H9 (cell line): ENCODE results near the gene SMARCAL1. TPM values are rescaled to one million over a fixed set of nuclear protein-coding genes. Genes with fewer than 3 reads are reported as not detected.

Experiments used
- DNase-seq: peaks from one replicate; pipeline ENCODE4 v3.0.0-alpha.2; 2017
- H2AFZ ChIP-seq: one replicate; pipeline ENCODE4 v1.6.1; 2013; ENCODE audit warnings: mild to moderate bottlenecking, low read length, control low read depth, moderate library complexity
- H2AK5ac ChIP-seq: 2 replicates; pipeline ENCODE4 v1.6.1; 2013; ENCODE audit warnings: low read length, control low read depth, mixed read lengths; ENCODE audit not compliant: insufficient read length
- H2BK120ac ChIP-seq: one replicate; pipeline ENCODE4 v1.6.1; 2013; ENCODE audit warnings: low read depth, mild to moderate bottlenecking, low read length, control low read depth, inconsistent platforms; ENCODE audit not compliant: poor library complexity, severe bottlenecking
- H2BK12ac ChIP-seq: 2 replicates; pipeline ENCODE4 v1.6.1; 2013; ENCODE audit warnings: low read length, control low read depth, mixed read lengths, low read depth; ENCODE audit not compliant: insufficient read length
- H2BK15ac ChIP-seq: 2 replicates; pipeline ENCODE4 v1.6.1; 2013; ENCODE audit warnings: low read depth, low read length, control low read depth
- H2BK20ac ChIP-seq: one replicate; pipeline ENCODE4 v1.6.1; 2013; ENCODE audit warnings: low read depth, mild to moderate bottlenecking, low read length, control low read depth, inconsistent platforms; ENCODE audit not compliant: poor library complexity, severe bottlenecking
- H2BK5ac ChIP-seq: 2 replicates; pipeline ENCODE4 v1.6.1; 2013; ENCODE audit warnings: low read length, control low read depth, mixed read lengths; ENCODE audit not compliant: insufficient read length
- H3K14ac ChIP-seq: 2 replicates; pipeline ENCODE4 v1.6.1; 2013; ENCODE audit warnings: low read length, control low read depth; ENCODE audit not compliant: insufficient read depth
- H3K18ac ChIP-seq: 2 replicates; pipeline ENCODE4 v1.6.1; 2013; ENCODE audit warnings: low read depth, mild to moderate bottlenecking, mixed read lengths, low read length, control low read depth; ENCODE audit not compliant: insufficient read length
- H3K23ac ChIP-seq: 2 replicates; pipeline ENCODE4 v1.6.1; 2013; ENCODE audit warnings: low read length, control low read depth, mixed read lengths, low read depth; ENCODE audit not compliant: insufficient read length
- H3K23me2 ChIP-seq: 2 replicates; pipeline ENCODE4 v1.6.1; 2013; ENCODE audit warnings: low read depth, mild to moderate bottlenecking, mixed read lengths, low read length, control low read depth; ENCODE audit not compliant: insufficient read length, poor library complexity, severe bottlenecking
- H3K27ac ChIP-seq: 2 replicates; pipeline ENCODE4 v1.5.1; 2013; ENCODE audit warnings: low read length, control low read depth, mixed read lengths, low read depth; ENCODE audit not compliant: insufficient read length
- H3K27me3 ChIP-seq: 2 replicates; pipeline ENCODE4 v1.6.1; 2013; ENCODE audit warnings: low read length, control low read depth, inconsistent platforms; ENCODE audit not compliant: insufficient read depth
- H3K4ac ChIP-seq: 2 replicates; pipeline ENCODE4 v1.6.1; 2013; ENCODE audit warnings: low read depth, mild to moderate bottlenecking, control low read depth, inconsistent platforms, low read length, moderate library complexity
- H3K4me1 ChIP-seq: 2 replicates; pipeline ENCODE4 v1.6.1; 2013; ENCODE audit warnings: low read length, control low read depth, inconsistent platforms; ENCODE audit not compliant: insufficient read depth
- H3K4me2 ChIP-seq: 2 replicates; pipeline ENCODE4 v1.6.1; 2013; ENCODE audit warnings: low read length, control low read depth, mixed read lengths; ENCODE audit not compliant: insufficient read length, insufficient read depth
- H3K56ac ChIP-seq: 2 replicates; pipeline ENCODE4 v1.6.1; 2013; ENCODE audit warnings: low read depth, mild to moderate bottlenecking, mixed read lengths, low read length, control low read depth; ENCODE audit not compliant: insufficient read length
- H3K79me1 ChIP-seq: 2 replicates; pipeline ENCODE4 v1.6.1; 2013; ENCODE audit warnings: low read depth, mild to moderate bottlenecking, moderate library complexity, low read length, control low read depth, inconsistent platforms; ENCODE audit not compliant: insufficient read depth, poor library complexity, severe bottlenecking
- H3K79me2 ChIP-seq: 2 replicates; pipeline ENCODE4 v1.6.1; 2013; ENCODE audit warnings: low read length, control low read depth, inconsistent platforms; ENCODE audit not compliant: insufficient read depth
- H3K9ac ChIP-seq: 2 replicates; pipeline ENCODE4 v1.6.1; 2013; ENCODE audit warnings: low read length, control low read depth, mixed read lengths; ENCODE audit not compliant: insufficient read length; ENCODE audit errors: extremely low read depth
- H3K9me3 ChIP-seq: one replicate; pipeline ENCODE4 v1.6.1; 2013; ENCODE audit warnings: low read depth, low read length, inconsistent platforms; ENCODE audit not compliant: control insufficient read depth
- H3T11ph ChIP-seq: one replicate; pipeline ENCODE4 v1.6.1; 2013; ENCODE audit warnings: mild to moderate bottlenecking, low read length, control low read depth, inconsistent platforms
- H4K20me1 ChIP-seq: one replicate; pipeline ENCODE4 v1.6.1; 2013; ENCODE audit not compliant: control insufficient read depth, insufficient read length, insufficient read depth
- H4K5ac ChIP-seq: 2 replicates; pipeline ENCODE4 v1.6.1; 2013; ENCODE audit warnings: low read depth, mild to moderate bottlenecking, mixed read lengths, low read length, control low read depth; ENCODE audit not compliant: insufficient read length
- H4K8ac ChIP-seq: replicated peaks from 2 replicates; pipeline ENCODE4 v1.6.1; 2013; ENCODE audit warnings: low read length, control low read depth, mixed read lengths, low read depth; ENCODE audit not compliant: insufficient read length
- H4K91ac ChIP-seq: 2 replicates; pipeline ENCODE4 v1.6.1; 2013; ENCODE audit warnings: low read depth, mild to moderate bottlenecking, moderate library complexity, mixed read lengths, low read length, control low read depth; ENCODE audit not compliant: insufficient read length
- H3K27ac Mint-ChIP-seq, 3 experiments: 2 replicates in 2 of 3; 3 replicates in 1 of 3; pipeline ENCODE4 v1.8.0; 2020 to 2021; ENCODE audit warnings: mixed read lengths in 3 of 3, mild to moderate bottlenecking in 1 of 3, moderate library complexity in 1 of 3
- H3K27me3 Mint-ChIP-seq: 2 replicates; pipeline ENCODE4 v1.8.0; 2021; ENCODE audit warnings: low read depth, mild to moderate bottlenecking, moderate library complexity, mixed read lengths
- H3K36me3 Mint-ChIP-seq, 3 experiments: 2 replicates in 2 of 3; 3 replicates in 1 of 3; pipeline ENCODE4 v1.8.0; 2020 to 2021; ENCODE audit warnings: low read depth in 3 of 3, mixed read lengths in 3 of 3; ENCODE audit not compliant: insufficient read depth in 1 of 3
- H3K4me1 Mint-ChIP-seq, 2 experiments: 2 replicates each; pipeline ENCODE4 v1.8.0; 2020; ENCODE audit warnings: mixed read lengths in 2 of 2
- H3K4me3 Mint-ChIP-seq, 2 experiments: 2 replicates in 1 of 2; 3 replicates in 1 of 2; pipeline ENCODE4 v1.8.0; 2020 to 2021; ENCODE audit warnings: mild to moderate bottlenecking in 2 of 2, mixed read lengths in 2 of 2, moderate library complexity in 1 of 2
- H3K9me3 Mint-ChIP-seq, 2 experiments: 2 replicates in 1 of 2; 3 replicates in 1 of 2; pipeline ENCODE4 v1.8.0; 2020; ENCODE audit warnings: mild to moderate bottlenecking in 2 of 2, mixed read lengths in 2 of 2, moderate library complexity in 1 of 2
- CTCF ChIP-seq: fragments of 200-600 bp; sonication (generic); conservative IDR thresholded peaks from 3 replicates; pipeline ENCODE4 v1.8.0; 2021; ENCODE audit warnings: antibody characterized with exemption, mild to moderate bottlenecking
- WGBS: extraction: QIAGEN DNeasy Blood & Tissue Kit; methylation state at CpG from one replicate; pipeline ENCODE4 v1.1.7; 2013; ENCODE audit warnings: missing lambda C conversion rate, low lambda C conversion rate, mixed read lengths; ENCODE audit not compliant: insufficient read length; ENCODE audit errors: extremely low coverage; 5-methylcytosine and 5-hydroxymethylcytosine counted together
- total RNA-seq: library from RNA; stranded (reverse); gene quantifications from 2 replicates; pipeline ENCODE4 v1.2.1, GENCODE V29; 2021

Gene SMARCAL1
- total RNA-seq, 1 experiment from 2014 or later = 16.5 TPM

- H3K4me1 Mint-ChIP-seq = peaks cover 7 to 12% of the 10 kb centered on the region in 2 experiments; a peak in 3 of 4 replicates
- no peak for DNase-seq
- Histone ChIP-seq H3K79me2 (no peaks in the 10 kb centered on the region), H3K23me2 (no peaks in the 10 kb centered on the region), H4K91ac (no peak overlapping the region), H2BK120ac (no peak overlapping the region), H2BK5ac (no peak overlapping the region), H3K4me2 (no peak overlapping the region), H3K9me3 (no peaks in the 10 kb centered on the region), H3K9ac (no peak overlapping the region), H3K23ac (no peak overlapping the region), H4K20me1 (no peaks in the 10 kb centered on the region), H3K18ac (no peak overlapping the region), H4K5ac (no peak overlapping the region), H3K4ac (no peak overlapping the region), H3K56ac (no peak overlapping the region), H2AK5ac (no peak overlapping the region), H3T11ph (no peak overlapping the region), H2BK12ac (no peak overlapping the region), H2AFZ (no peak overlapping the region), H4K8ac (no peak overlapping the region), H2BK15ac (no peak overlapping the region), H3K79me1 (no peaks in the 10 kb centered on the region), H3K27me3 (no peaks in the 10 kb centered on the region), H3K27ac (no peak overlapping the region), H2BK20ac (no peak overlapping the region), H3K4me1 (no peaks in the 10 kb centered on the region), H3K14ac (no peak overlapping the region)
- H3K27ac Mint-ChIP-seq = no peak overlapping the region
- H3K27me3 Mint-ChIP-seq = peaks cover 3% of the 10 kb centered on the region
- H3K9me3 Mint-ChIP-seq = no peaks in the 10 kb centered on the region
- H3K4me3 Mint-ChIP-seq = no peak overlapping the region
- no CpG with 5 or more reads among the region's 6 CpGs for WGBS
- H3K36me3 Mint-ChIP-seq = no peaks in the 10 kb centered on the region; a peak in 2 of 7 replicates
- no peak for TF ChIP-seq CTCF
These were observed 20.2 kb upstream of the SMARCAL1 start for GRCh38 chr2:216392018-216392562.
